ENCODE results near the gene NBEAL1. TPM values are rescaled to one million over a fixed set of nuclear protein-coding genes. Genes with fewer than 3 reads are reported as not detected.
"Not testable (repeated sequence)": the region's sequence is repeated elsewhere in the genome, so short reads cannot be mapped to it uniquely, and the experiment has no call there.

Gene NBEAL1
- total RNA-seq, 2 donors from 2014 or later: 12.9 to 16.0 TPM

GRCh38 chr2:203164311-203164935 is 149.7 kb downstream of the NBEAL1 start:
- Mint-ChIP-seq H3K4me1 (ENCODE audit: low read depth) (no peaks in the 10 kb centered on the region), H3K27ac (no peak overlapping the region), H3K27me3 (ENCODE audit: low read depth) (no peaks in the 10 kb centered on the region), H3K36me3 (ENCODE audit: insufficient read depth in 2 of 2) (peaks cover 0 to 1% of the 10 kb centered on the region in 2 donors), H3K4me3 (no peak overlapping the region), H3K9me3 (no peaks in the 10 kb centered on the region)
- DNase-seq (no peak), ATAC-seq (replicated peaks in 1 of 2) (no peak)

DNA sequence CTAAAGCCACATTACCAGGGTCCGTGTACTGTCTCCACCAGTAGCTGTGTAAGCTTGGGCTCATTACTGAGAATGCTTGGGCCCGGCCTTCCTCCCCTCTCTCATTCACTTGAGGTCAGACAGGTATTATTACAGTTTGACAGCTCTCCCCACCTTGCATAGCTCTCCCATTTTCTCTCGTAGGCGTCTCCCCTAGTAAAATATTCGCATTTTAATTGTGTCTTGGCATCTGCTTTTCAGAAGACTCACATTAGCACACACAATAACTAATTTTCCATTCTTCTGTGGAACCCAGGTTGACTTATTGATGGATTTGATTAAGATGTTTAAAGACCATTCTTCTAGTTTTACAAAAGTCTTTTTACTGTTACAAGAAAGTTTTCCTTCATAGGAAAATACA is 153.1 kb downstream of the NBEAL1 start:
- no peak overlapping the region for H3K4me3 Mint-ChIP-seq
- no peaks in the 10 kb centered on the region for H3K27me3 Mint-ChIP-seq (ENCODE audit: low read depth)
- H3K9me3 Mint-ChIP-seq: no peaks in the 10 kb centered on the region
- H3K27ac Mint-ChIP-seq: no peak overlapping the region
- ATAC-seq (replicated peaks in 1 of 2) (no peak), DNase-seq (no peak)
- peaks cover 0 to 1% of the 10 kb centered on the region in 2 donors for H3K36me3 Mint-ChIP-seq (ENCODE audit: insufficient read depth in 2 of 2)
- H3K4me1 Mint-ChIP-seq (ENCODE audit: low read depth): no peaks in the 10 kb centered on the region

- no peak for DNase-seq
Measured at GRCh38 chr2:203170502-203170901, 155.8 kb downstream of the NBEAL1 start.

DNA sequence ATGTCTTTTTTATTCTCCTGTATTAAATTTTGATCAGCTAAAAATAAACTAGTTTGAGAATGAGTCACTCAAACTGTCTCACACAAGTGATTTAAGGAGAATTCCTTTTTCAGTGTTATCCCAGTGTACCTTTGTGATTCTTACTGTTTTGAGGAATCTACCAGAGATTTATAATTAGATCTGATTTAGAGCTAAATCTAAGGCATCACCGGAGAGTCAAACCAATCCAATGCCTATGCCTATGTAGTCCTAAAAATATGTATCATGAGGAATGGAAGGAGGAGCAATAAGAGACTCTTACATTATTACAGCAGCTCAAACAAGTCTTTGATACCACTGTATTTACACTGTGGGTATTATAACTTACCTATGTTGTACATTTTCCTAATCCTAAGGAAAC is 160.7 kb downstream of the NBEAL1 start:
- Mint-ChIP-seq H3K27ac (no peak overlapping the region), H3K4me1 (ENCODE audit: low read depth) (peaks cover 7% of the 10 kb centered on the region), H3K9me3 (no peaks in the 10 kb centered on the region), H3K4me3 (no peak overlapping the region), H3K36me3 (ENCODE audit: insufficient read depth in 2 of 2) (no peaks in the 10 kb centered on the region), H3K27me3 (ENCODE audit: low read depth) (no peaks in the 10 kb centered on the region)
- DNase-seq (no peak), ATAC-seq (replicated peaks in 1 of 2) (no peak)

More at GRCh38 chr2:203170502-203170901, 155.8 kb downstream of the NBEAL1 start:
- no peak for ATAC-seq (replicated peaks in 1 of 2)
- Mint-ChIP-seq H3K4me3 (no peak overlapping the region), H3K36me3 (ENCODE audit: insufficient read depth in 2 of 2) (no peaks in the 10 kb centered on the region), H3K9me3 (no peaks in the 10 kb centered on the region), H3K4me1 (ENCODE audit: low read depth) (no peaks in the 10 kb centered on the region), H3K27me3 (ENCODE audit: low read depth) (no peaks in the 10 kb centered on the region), H3K27ac (no peak overlapping the region)

DNA sequence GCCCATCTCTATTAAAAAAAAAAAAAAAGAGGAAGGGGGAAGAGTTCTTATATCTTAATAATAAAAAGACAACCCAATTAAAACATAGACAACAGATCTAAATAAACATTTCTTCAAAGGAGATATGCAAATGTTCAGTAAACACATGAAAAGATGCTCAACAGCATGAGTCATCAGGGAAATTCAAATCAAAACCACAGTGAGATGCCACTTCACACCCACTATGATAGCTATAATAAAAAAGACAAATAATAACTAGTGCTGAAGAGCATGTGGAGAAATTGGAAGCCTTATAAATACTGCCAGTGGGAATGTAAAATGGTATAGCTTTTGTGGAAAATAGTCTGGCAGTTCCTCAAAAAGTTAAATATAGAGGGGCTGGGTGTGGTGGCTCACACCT is 162.7 kb downstream of the NBEAL1 start:
- H3K27me3 Mint-ChIP-seq (ENCODE audit: low read depth): no peaks in the 10 kb centered on the region
- H3K27ac Mint-ChIP-seq: no peak overlapping the region
- H3K9me3 Mint-ChIP-seq: no peaks in the 10 kb centered on the region
- H3K36me3 Mint-ChIP-seq (ENCODE audit: insufficient read depth in 2 of 2): no peaks in the 10 kb centered on the region
- DNase-seq (no peak), ATAC-seq (replicated peaks in 1 of 2) (no peak)
- H3K4me1 Mint-ChIP-seq (ENCODE audit: low read depth): peaks cover 7% of the 10 kb centered on the region
- no peak overlapping the region for H3K4me3 Mint-ChIP-seq

- Mint-ChIP-seq H3K27ac (no peak overlapping the region), H3K9me3 (no peaks in the 10 kb centered on the region), H3K4me3 (no peak overlapping the region), H3K27me3 (ENCODE audit: low read depth) (no peaks in the 10 kb centered on the region), H3K4me1 (ENCODE audit: low read depth) (no peaks in the 10 kb centered on the region), H3K36me3 (ENCODE audit: insufficient read depth in 2 of 2) (no peaks in the 10 kb centered on the region)
- DNase-seq (no peak), ATAC-seq (replicated peaks in 1 of 2) (no peak)
Measured at GRCh38 chr2:203185864-203186263, 171.2 kb downstream of the NBEAL1 start.

- H3K4me3 Mint-ChIP-seq; DNase-seq; H3K27ac Mint-ChIP-seq; H3K9me3 Mint-ChIP-seq; H3K4me1 Mint-ChIP-seq (ENCODE audit: low read depth); ATAC-seq (replicated peaks in 1 of 2); H3K36me3 Mint-ChIP-seq (ENCODE audit: insufficient read depth in 2 of 2); H3K27me3 Mint-ChIP-seq (ENCODE audit: low read depth): not testable (repeated sequence)
Measured at GRCh38 chr2:203190547-203190946, 175.9 kb downstream of the NBEAL1 start.

- not testable (repeated sequence) for DNase-seq; H3K36me3 Mint-ChIP-seq (ENCODE audit: insufficient read depth in 2 of 2); H3K4me1 Mint-ChIP-seq (ENCODE audit: low read depth); H3K9me3 Mint-ChIP-seq; H3K4me3 Mint-ChIP-seq; H3K27ac Mint-ChIP-seq; ATAC-seq (replicated peaks in 1 of 2); H3K27me3 Mint-ChIP-seq (ENCODE audit: low read depth)
Measured at GRCh38 chr2:203191026-203191425, 176.4 kb downstream of the NBEAL1 start.

DNA sequence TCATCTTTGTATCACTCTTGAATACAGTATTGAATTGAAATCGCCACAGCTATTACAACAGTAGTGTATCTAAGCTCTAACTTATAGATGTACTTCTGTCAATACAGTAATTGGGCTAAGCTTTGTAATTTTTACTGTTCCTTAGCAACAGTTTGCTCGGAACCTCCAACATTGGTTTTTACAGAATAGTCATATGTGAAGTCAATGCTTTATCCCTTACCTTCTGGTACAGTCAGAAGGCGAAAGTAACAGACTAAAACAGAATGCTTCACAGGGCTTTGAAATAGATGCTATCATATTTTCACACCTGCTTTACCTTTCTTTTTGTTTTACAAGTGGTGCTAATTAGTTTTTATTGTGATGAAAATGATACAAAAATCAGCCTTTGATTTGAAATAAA is 177.3 kb downstream of the NBEAL1 start:
- ATAC-seq (replicated peaks in 1 of 2): peak; percentile 66 to 81
- Mint-ChIP-seq H3K9me3 (no peaks in the 10 kb centered on the region), H3K36me3 (ENCODE audit: insufficient read depth in 2 of 2) (no peaks in the 10 kb centered on the region), H3K4me1 (ENCODE audit: low read depth) (no peaks in the 10 kb centered on the region), H3K27me3 (ENCODE audit: low read depth) (no peaks in the 10 kb centered on the region), H3K4me3 (no peak overlapping the region), H3K27ac (no peak overlapping the region)
- DNase-seq: no peak

DNA sequence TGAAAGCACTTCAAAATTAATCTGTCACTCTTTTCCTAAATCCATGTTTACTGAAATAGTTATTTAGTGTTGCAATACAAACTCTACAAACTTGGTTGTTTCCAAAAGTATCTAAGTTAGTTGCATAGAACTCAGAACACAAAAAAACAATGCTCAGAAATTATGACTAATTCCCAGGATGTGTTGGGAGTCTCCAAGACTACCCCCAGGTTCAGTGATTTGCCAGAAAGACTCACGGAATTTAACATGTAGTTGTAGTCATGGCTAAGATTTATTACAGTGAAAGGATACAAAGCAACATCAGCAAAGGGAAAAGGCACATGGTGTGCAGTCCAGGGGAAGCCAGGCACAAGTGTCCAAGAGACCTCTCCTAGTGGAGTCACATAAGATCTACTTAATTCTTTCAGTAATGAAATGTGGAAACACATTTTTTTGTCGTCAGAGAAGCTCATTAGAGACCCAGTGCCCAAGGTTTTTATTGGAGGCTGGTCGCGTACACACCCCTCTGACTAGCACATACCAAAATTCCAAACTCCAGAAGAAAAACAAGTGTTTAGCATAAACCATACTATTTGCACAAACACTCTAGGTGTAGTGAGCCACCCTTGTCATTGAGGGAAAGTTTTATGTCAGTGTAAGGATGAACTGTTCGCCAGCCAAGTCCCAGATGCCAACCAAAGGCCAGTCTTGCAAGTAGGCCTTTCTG is 180.8 kb downstream of the NBEAL1 start:
- no peak for DNase-seq
- ATAC-seq (replicated peaks in 1 of 2): no peak
- no peak overlapping the region for H3K4me3 Mint-ChIP-seq
- H3K27ac Mint-ChIP-seq: no peak overlapping the region
- no peaks in the 10 kb centered on the region for H3K27me3 Mint-ChIP-seq (ENCODE audit: low read depth)
- H3K9me3 Mint-ChIP-seq: no peaks in the 10 kb centered on the region
- no peaks in the 10 kb centered on the region for H3K36me3 Mint-ChIP-seq (ENCODE audit: insufficient read depth in 2 of 2)
- no peaks in the 10 kb centered on the region for H3K4me1 Mint-ChIP-seq (ENCODE audit: low read depth)

- H3K36me3 Mint-ChIP-seq (ENCODE audit: insufficient read depth in 2 of 2): no peaks in the 10 kb centered on the region
- no peaks in the 10 kb centered on the region for H3K27me3 Mint-ChIP-seq (ENCODE audit: low read depth)
- ATAC-seq (replicated peaks in 1 of 2) (no peak), DNase-seq (no peak)
- no peak overlapping the region for H3K27ac Mint-ChIP-seq
- H3K4me3 Mint-ChIP-seq: no peak overlapping the region
- no peaks in the 10 kb centered on the region for H3K4me1 Mint-ChIP-seq (ENCODE audit: low read depth)
- H3K9me3 Mint-ChIP-seq: no peaks in the 10 kb centered on the region
Measured at GRCh38 chr2:203200866-203201265, 186.2 kb downstream of the NBEAL1 start.

DNA sequence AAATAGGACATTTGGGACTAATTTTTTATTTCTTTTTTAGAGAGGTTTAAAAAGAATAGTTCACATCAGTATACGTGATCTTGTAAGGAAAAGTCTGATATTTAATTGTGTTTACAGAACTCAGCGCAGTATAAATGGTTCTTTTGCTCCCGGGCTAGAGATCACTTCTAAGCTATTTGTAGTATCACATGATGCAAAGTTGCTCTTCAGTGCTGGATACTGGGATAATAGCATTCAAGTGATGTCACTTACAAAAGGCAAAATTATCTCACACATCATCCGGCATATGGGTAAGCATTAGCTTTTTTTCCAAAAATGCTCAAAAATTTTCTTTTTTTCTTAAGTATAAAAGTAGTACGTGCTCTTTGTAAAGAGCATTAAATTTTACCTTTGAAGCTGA is 186.8 kb downstream of the NBEAL1 start:
- ATAC-seq (replicated peaks in 1 of 2) (no peak), DNase-seq (no peak)
- no peaks in the 10 kb centered on the region for H3K9me3 Mint-ChIP-seq
- no peaks in the 10 kb centered on the region for H3K36me3 Mint-ChIP-seq (ENCODE audit: insufficient read depth in 2 of 2)
- H3K4me3 Mint-ChIP-seq: no peak overlapping the region
- no peaks in the 10 kb centered on the region for H3K27me3 Mint-ChIP-seq (ENCODE audit: low read depth)
- no peaks in the 10 kb centered on the region for H3K4me1 Mint-ChIP-seq (ENCODE audit: low read depth)
- H3K27ac Mint-ChIP-seq: no peak overlapping the region

- peak overlapping the region; percentile 81 for H3K27ac Mint-ChIP-seq
- H3K9me3 Mint-ChIP-seq: no peaks in the 10 kb centered on the region
- no peaks in the 10 kb centered on the region for H3K27me3 Mint-ChIP-seq (ENCODE audit: low read depth)
- H3K36me3 Mint-ChIP-seq (ENCODE audit: insufficient read depth in 2 of 2): no peaks in the 10 kb centered on the region
- no peak overlapping the region for H3K4me3 Mint-ChIP-seq
- ATAC-seq (replicated peaks in 1 of 2): no peak
- H3K4me1 Mint-ChIP-seq (ENCODE audit: low read depth): no peaks in the 10 kb centered on the region
- DNase-seq: no peak
Measured at GRCh38 chr2:203209538-203209937, 194.9 kb downstream of the NBEAL1 start.

Measured in activated T-cell treated with anti-CD3 and anti-CD28 coated beads, Interleukin-2, amount 50 U/mL, for 72 hours (primary cell).